Measurements from ENCODE around the gene TRIM71. TPM values are rescaled to one million over a fixed set of nuclear protein-coding genes. Genes with fewer than 3 reads are reported as not detected.

TRIM71 gene
- total and polyA plus RNA-seq, 2 of the 13 experiments (the other 11 are each of a cell fraction or from before 2014, with no cell fraction given): 21.7 to 76.9 TPM

- TF ChIP-seq IKZF4 (CRISPR knock-in tag; IDR thresholded peaks at IDR 0.05; ENCODE audit: borderline replicate concordance, low read depth, not compliant biosample characterization): no peak
- no peak for TF ChIP-seq KDM5B (CRISPR knock-in tag; IDR thresholded peaks at IDR 0.05; ENCODE audit: borderline replicate concordance)
- TF ChIP-seq RORA (CRISPR knock-in tag; IDR thresholded peaks at IDR 0.05): 0 out of 2 replicates have a peak, but pooled peaks have one; percentile 78
- 0 out of 2 replicates have a peak, but pooled peaks have one; percentile 3 for TF ChIP-seq ZNF777 (CRISPR knock-in tag; IDR thresholded peaks at IDR 0.05)
- no peak; the same call in 1 of the 2 replicates for TF ChIP-seq MBD4 (IDR thresholded peaks at IDR 0.05; ENCODE audit: borderline replicate concordance, low read length)
- peak; percentile 81 for TF ChIP-seq HNF4A (CRISPR knock-in tag; IDR thresholded peaks at IDR 0.05)
- TF ChIP-seq NR2C2 (CRISPR knock-in tag; IDR thresholded peaks at IDR 0.05; ENCODE audit: borderline replicate concordance): no peak; the same call in 1 of the 2 replicates
- TF ChIP-seq, protein P1, sequence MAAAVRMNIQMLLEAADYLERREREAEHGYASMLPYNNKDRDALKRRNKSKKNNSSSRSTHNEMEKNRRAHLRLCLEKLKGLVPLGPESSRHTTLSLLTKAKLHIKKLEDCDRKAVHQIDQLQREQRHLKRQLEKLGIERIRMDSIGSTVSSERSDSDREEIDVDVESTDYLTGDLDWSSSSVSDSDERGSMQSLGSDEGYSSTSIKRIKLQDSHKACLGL (CRISPR knock-in tag; IDR thresholded peaks at IDR 0.05): no peak
- no peak for TF ChIP-seq RCOR2 (CRISPR knock-in tag; IDR thresholded peaks at IDR 0.05)
- TF ChIP-seq ZNF652 (CRISPR knock-in tag; IDR thresholded peaks at IDR 0.05; ENCODE audit: borderline replicate concordance, low read depth): no peak
- TF ChIP-seq, protein P2, sequence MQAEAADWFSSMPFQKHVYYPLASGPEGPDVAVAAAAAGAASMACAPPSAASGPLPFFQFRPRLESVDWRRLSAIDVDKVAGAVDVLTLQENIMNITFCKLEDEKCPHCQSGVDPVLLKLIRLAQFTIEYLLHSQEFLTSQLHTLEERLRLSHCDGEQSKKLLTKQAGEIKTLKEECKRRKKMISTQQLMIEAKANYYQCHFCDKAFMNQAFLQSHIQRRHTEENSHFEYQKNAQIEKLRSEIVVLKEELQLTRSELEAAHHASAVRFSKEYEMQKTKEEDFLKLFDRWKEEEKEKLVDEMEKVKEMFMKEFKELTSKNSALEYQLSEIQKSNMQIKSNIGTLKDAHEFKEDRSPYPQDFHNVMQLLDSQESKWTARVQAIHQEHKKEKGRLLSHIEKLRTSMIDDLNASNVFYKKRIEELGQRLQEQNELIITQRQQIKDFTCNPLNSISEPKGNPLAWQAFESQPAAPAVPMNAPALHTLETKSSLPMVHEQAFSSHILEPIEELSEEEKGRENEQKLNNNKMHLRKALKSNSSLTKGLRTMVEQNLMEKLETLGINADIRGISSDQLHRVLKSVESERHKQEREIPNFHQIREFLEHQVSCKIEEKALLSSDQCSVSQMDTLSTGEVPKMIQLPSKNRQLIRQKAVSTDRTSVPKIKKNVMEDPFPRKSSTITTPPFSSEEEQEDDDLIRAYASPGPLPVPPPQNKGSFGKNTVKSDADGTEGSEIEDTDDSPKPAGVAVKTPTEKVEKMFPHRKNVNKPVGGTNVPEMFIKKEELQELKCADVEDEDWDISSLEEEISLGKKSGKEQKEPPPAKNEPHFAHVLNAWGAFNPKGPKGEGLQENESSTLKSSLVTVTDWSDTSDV (CRISPR knock-in tag; IDR thresholded peaks at IDR 0.05): no peak
- TF ChIP-seq GZF1 (CRISPR knock-in tag; IDR thresholded peaks at IDR 0.05): no peak
- TF ChIP-seq ZNF550 (CRISPR knock-in tag; IDR thresholded peaks at IDR 0.05; ENCODE audit: borderline replicate concordance): no peak
- TF ChIP-seq FOSL1 (CRISPR knock-in tag; IDR thresholded peaks at IDR 0.05; ENCODE audit: borderline replicate concordance): no peak
- TF ChIP-seq CEBPG (CRISPR knock-in tag; IDR thresholded peaks at IDR 0.05): peak; percentile 22; the same call in 1 of the 2 replicates
- TF ChIP-seq, protein P3, sequence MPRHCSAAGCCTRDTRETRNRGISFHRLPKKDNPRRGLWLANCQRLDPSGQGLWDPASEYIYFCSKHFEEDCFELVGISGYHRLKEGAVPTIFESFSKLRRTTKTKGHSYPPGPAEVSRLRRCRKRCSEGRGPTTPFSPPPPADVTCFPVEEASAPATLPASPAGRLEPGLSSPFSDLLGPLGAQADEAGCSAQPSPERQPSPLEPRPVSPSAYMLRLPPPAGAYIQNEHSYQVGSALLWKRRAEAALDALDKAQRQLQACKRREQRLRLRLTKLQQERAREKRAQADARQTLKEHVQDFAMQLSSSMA (CRISPR knock-in tag; IDR thresholded peaks at IDR 0.05): no peak
- no peak for TF ChIP-seq ZNF572 (CRISPR knock-in tag; IDR thresholded peaks at IDR 0.05)
- TF ChIP-seq GFI1 (CRISPR knock-in tag; IDR thresholded peaks at IDR 0.05; ENCODE audit: borderline replicate concordance): peak; percentile 92
- TF ChIP-seq, protein P4, sequence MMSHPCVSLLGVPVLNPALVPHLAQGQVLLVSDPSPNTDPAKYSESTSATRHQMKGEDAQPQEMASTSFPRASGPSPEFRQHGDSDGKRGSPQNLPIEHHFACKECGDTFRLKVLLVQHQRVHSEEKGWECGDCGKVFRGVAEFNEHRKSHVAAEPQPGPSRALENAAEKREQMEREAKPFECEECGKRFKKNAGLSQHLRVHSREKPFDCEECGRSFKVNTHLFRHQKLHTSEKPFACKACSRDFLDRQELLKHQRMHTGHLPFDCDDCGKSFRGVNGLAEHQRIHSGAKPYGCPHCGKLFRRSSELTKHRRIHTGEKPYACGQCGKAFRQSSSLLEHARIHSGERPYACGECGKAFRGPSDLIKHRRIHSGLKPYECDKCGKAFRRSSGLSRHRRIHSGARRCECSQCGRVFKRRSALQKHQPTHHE (CRISPR knock-in tag; IDR thresholded peaks at IDR 0.05; ENCODE audit: borderline replicate concordance): no peak
- TF ChIP-seq ZNF468 (CRISPR knock-in tag; IDR thresholded peaks at IDR 0.05): no peak
- peak; percentile 90 for TF ChIP-seq ISL2 (CRISPR knock-in tag; IDR thresholded peaks at IDR 0.05)
- no peak for TF ChIP-seq ZNF83 (CRISPR knock-in tag; IDR thresholded peaks at IDR 0.05; ENCODE audit: borderline replicate concordance)
- TF ChIP-seq PAX8 (CRISPR knock-in tag; IDR thresholded peaks at IDR 0.05; ENCODE audit: borderline replicate concordance): no peak
- no peak for TF ChIP-seq HIVEP1 (CRISPR knock-in tag; IDR thresholded peaks at IDR 0.05)
- no peak for TF ChIP-seq ZFP36 (IDR thresholded peaks at IDR 0.05; ENCODE audit: borderline replicate concordance, low read depth, low read length, partially characterized antibody)
Observed at GRCh38 chr3:32840086-32840841, 22.5 kb downstream of the TRIM71 start (continued).

Data from HepG2 (cell line).